ENCODE data around the gene LHX2.
"Not testable (repeated sequence)": the region's sequence is repeated elsewhere in the genome, so short reads cannot be mapped to it uniquely, and the experiment has no call there.

Gene LHX2

GRCh38 chr9:124011460-124012301 lies at the start of gene LHX2:
Gene LHX2 (plus strand): TSS chr9:124011768. CDS start chr9:124012349, 581 bp downstream.
- H3K4me3 Mint-ChIP-seq = peak within 1 kb of the TSS; percentile 46
- H3K27ac Mint-ChIP-seq = no peak within 1 kb of the TSS
- H3K9me3 Mint-ChIP-seq (ENCODE audit: low read depth) = no peaks in the 10 kb centered on the region
- H3K4me1 Mint-ChIP-seq (ENCODE audit: low read depth) = peaks cover 40% of the 10 kb centered on the region
- peaks cover 41% of the 10 kb centered on the region for H3K27me3 Mint-ChIP-seq
- H3K36me3 Mint-ChIP-seq = no peaks in the 10 kb centered on the region

DNA sequence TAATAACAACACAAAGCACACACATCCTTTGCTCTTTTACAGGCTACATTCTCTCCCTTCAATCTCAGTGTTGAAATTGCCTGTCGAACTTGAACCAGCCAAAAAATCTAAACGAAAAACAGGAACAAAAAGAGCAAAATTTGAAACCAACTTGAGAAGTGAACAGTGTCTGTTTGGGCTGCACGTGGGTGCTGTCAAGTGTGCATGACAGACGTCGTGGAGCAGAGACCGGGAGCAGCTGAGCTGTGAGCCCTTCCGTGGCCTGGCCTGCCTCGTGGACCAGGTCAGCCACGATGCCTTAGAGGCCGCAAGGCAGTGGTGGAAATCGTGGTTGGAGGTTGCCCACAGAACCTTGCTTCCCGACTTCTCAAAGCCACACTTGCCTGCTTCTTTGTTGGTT lies 46.8 kb upstream of the LHX2 start:
- no peaks in the 10 kb centered on the region for H3K9me3 Mint-ChIP-seq (ENCODE audit: low read depth)
- H3K36me3 Mint-ChIP-seq = no peaks in the 10 kb centered on the region
- H3K27me3 Mint-ChIP-seq = peaks cover 14% of the 10 kb centered on the region
- no peak overlapping the region for H3K27ac Mint-ChIP-seq
- H3K4me3 Mint-ChIP-seq = no peak overlapping the region
- H3K4me1 Mint-ChIP-seq (ENCODE audit: low read depth) = peaks cover 5% of the 10 kb centered on the region

DNA sequence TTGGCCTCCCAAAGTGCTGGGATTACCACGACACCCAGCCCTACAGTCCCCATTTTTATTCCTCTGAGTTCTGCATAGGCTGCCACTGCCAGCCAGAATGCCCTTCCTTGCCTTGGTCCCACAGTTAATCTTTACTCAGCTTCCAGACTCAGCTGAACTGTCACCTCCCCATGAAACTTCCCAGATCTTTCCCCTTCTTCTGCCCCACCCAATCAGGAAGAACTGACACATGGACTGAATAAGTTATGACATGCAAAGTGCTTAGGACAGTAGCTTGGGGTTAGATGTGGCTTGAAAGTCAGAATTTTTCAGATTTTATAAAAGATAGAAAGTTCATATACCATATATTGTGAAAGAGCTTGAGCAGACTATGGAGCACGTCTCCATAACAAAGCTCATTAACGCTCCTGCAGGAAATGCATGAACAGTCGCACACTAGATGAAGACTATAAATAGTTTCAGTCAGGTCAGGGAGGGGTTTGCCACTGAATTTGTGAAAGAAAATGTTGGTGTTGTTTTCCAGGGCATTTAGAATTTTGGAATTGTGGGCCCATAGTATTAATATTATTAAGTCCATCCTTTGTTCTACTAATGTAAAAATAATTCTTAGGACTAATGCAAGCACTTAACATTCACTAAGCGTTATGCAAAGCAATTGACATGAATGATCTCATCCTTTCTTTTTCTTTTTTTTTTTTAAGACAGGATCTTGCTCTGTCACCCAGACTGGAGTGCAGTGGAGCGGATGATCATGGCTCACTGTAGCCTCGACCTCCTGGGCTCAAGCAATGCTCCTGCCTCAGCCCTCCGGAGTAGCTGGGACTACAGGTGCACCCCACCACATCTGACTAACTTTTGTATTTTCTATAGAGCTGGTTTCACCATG lies 45.5 kb upstream of the LHX2 start:
- H3K4me1 Mint-ChIP-seq (ENCODE audit: low read depth) = peaks cover 5% of the 10 kb centered on the region
- no peak overlapping the region for H3K27ac Mint-ChIP-seq
- H3K27me3 Mint-ChIP-seq = peaks cover 17% of the 10 kb centered on the region
- no peaks in the 10 kb centered on the region for H3K9me3 Mint-ChIP-seq (ENCODE audit: low read depth)
- no peaks in the 10 kb centered on the region for H3K36me3 Mint-ChIP-seq
- no peak overlapping the region for H3K4me3 Mint-ChIP-seq

DNA sequence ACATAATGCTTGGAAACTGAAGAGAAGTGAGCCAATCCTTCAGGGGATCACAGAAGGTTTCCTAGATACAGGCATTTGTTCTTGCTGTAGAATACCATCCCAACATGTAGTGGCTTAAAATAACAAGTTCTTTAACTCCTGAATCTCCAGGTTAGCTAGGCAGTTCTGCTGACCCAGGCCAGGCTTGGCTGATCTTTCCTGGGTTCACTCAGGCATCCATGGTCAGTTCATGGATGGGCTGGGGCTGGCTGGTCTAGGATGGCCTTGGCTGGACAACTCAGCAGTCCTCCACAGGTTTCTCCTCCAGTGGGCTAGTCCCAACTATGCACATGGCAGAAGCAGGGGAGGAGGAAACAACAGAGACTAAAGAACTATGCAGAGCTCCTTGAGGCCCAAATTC lies 44.2 kb upstream of the LHX2 start:
- Mint-ChIP-seq H3K27ac (no peak overlapping the region), H3K27me3 (peaks cover 17% of the 10 kb centered on the region), H3K4me1 (ENCODE audit: low read depth) (peaks cover 5% of the 10 kb centered on the region), H3K9me3 (ENCODE audit: low read depth) (no peaks in the 10 kb centered on the region), H3K36me3 (no peaks in the 10 kb centered on the region), H3K4me3 (no peak overlapping the region)

GRCh38 chr9:123972618-123973017 lies 39.0 kb upstream of the LHX2 start:
- no peak overlapping the region for H3K27ac Mint-ChIP-seq
- H3K27me3 Mint-ChIP-seq = peaks cover 7% of the 10 kb centered on the region
- H3K9me3 Mint-ChIP-seq (ENCODE audit: low read depth) = no peaks in the 10 kb centered on the region
- H3K4me1 Mint-ChIP-seq (ENCODE audit: low read depth) = no peaks in the 10 kb centered on the region
- no peak overlapping the region for H3K4me3 Mint-ChIP-seq
- no peaks in the 10 kb centered on the region for H3K36me3 Mint-ChIP-seq

- Mint-ChIP-seq H3K4me3 (no peak overlapping the region), H3K4me1 (ENCODE audit: low read depth) (no peaks in the 10 kb centered on the region), H3K27me3 (peaks cover 6% of the 10 kb centered on the region), H3K36me3 (no peaks in the 10 kb centered on the region), H3K27ac (no peak overlapping the region), H3K9me3 (ENCODE audit: low read depth) (no peaks in the 10 kb centered on the region)
These were observed 37.9 kb upstream of the LHX2 start for GRCh38 chr9:123973590-123974223.

DNA sequence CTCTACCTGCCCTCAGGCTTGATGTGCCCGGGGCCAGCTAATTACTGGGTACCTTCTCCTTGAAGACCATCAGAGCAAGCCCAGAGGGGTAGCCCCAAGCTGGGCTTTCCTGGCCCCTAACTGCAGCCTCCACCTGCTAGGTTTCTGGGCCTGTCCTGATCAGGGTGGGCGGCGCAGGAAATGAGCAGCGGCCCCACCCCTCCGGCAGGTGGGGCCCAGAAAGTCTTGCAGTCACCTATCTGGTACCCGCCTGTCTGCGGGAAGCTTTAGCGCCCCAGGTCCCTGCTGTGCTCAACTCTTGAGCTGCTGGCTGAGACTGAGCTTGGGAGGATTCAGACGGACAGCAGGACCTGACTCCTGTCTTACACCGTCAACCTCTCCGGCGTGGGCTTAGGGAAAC lies 37.1 kb upstream of the LHX2 start:
- H3K4me3 Mint-ChIP-seq = no peak overlapping the region
- no peaks in the 10 kb centered on the region for H3K9me3 Mint-ChIP-seq (ENCODE audit: low read depth)
- no peak overlapping the region for H3K27ac Mint-ChIP-seq
- H3K4me1 Mint-ChIP-seq (ENCODE audit: low read depth) = no peaks in the 10 kb centered on the region
- no peaks in the 10 kb centered on the region for H3K36me3 Mint-ChIP-seq
- H3K27me3 Mint-ChIP-seq = peaks cover 6% of the 10 kb centered on the region

- Mint-ChIP-seq H3K4me3 (no peak overlapping the region), H3K4me1 (ENCODE audit: low read depth) (no peaks in the 10 kb centered on the region), H3K36me3 (no peaks in the 10 kb centered on the region), H3K27me3 (peaks cover 8% of the 10 kb centered on the region), H3K27ac (no peak overlapping the region), H3K9me3 (ENCODE audit: low read depth) (no peaks in the 10 kb centered on the region)
These were observed 35.7 kb upstream of the LHX2 start for GRCh38 chr9:123975871-123976270.

DNA sequence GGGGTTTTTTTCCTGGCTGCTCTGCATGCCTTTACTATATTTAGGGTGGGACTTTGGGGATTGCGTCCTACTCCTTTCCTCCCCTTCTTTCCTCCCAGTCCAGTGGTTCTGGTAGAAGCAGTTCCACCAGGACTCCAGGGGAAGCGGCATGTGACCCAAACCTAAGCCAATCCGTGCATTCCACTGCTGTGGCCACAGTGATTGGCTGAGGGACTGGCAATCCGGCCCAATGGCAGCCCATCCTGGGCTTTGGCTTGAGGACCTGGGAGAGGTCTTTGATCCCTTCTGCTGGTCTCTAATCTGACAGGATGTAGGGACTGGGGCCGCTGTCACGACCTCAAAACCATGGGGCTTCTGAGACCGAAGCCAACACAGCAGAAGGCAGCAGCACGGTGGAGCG lies 35.0 kb upstream of the LHX2 start:
- not testable (repeated sequence) for H3K4me3 Mint-ChIP-seq; H3K9me3 Mint-ChIP-seq (ENCODE audit: low read depth); H3K36me3 Mint-ChIP-seq; H3K4me1 Mint-ChIP-seq (ENCODE audit: low read depth); H3K27ac Mint-ChIP-seq
- peaks cover 11% of the 10 kb centered on the region for H3K27me3 Mint-ChIP-seq

DNA sequence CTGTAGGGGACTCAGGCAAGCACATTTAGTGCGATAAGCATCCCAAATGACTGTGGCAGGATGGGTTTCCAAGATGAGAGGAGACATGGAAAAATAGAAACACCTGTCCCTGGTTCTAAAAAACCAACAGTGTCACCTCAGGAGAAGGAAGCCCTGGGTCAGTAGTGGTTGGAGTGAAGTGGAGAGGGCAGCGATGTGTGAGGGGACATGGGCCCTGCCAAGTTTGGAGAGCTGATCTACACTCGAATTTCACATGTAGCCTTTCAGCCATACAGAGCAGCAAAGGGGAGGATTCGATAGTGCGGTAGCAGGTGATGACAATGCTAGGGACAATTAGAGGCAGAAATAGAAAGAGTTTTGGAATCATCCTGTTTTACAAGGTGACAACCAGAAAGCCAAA lies 32.6 kb upstream of the LHX2 start:
- Mint-ChIP-seq H3K36me3 (no peaks in the 10 kb centered on the region), H3K27me3 (peaks cover 11% of the 10 kb centered on the region), H3K27ac (no peak overlapping the region), H3K9me3 (ENCODE audit: low read depth) (no peaks in the 10 kb centered on the region), H3K4me1 (ENCODE audit: low read depth) (no peaks in the 10 kb centered on the region), H3K4me3 (no peak overlapping the region)

DNA sequence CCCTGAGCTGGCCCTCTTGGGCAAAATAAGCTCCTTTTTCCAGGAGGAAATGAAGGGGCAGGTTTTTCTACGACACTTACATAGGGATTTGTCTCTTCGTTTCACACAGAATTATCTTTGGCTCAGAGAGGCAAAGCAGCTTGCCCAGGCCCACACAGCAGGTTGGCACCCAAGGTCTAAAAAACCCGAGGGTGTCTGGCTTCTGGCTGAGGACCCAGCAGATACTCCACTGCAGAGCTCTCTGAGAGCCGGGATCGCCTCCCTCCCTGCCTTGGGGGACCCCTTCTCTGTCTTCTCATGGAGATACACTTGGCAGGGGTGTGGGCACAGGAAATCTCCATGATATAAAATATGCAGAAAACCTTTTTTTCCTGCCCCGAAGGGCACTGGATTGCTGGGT lies 29.0 kb upstream of the LHX2 start:
- H3K27ac Mint-ChIP-seq = no peak overlapping the region
- peaks cover 12% of the 10 kb centered on the region for H3K27me3 Mint-ChIP-seq
- H3K4me1 Mint-ChIP-seq (ENCODE audit: low read depth) = no peaks in the 10 kb centered on the region
- H3K4me3 Mint-ChIP-seq = no peak overlapping the region
- no peaks in the 10 kb centered on the region for H3K36me3 Mint-ChIP-seq
- H3K9me3 Mint-ChIP-seq (ENCODE audit: low read depth) = no peaks in the 10 kb centered on the region

- Mint-ChIP-seq H3K9me3 (ENCODE audit: low read depth) (no peaks in the 10 kb centered on the region), H3K27ac (no peak overlapping the region), H3K4me1 (ENCODE audit: low read depth) (no peaks in the 10 kb centered on the region), H3K4me3 (no peak overlapping the region), H3K27me3 (peaks cover 13% of the 10 kb centered on the region), H3K36me3 (no peaks in the 10 kb centered on the region)
These were observed 28.5 kb upstream of the LHX2 start for GRCh38 chr9:123983047-123983446.

- H3K27ac Mint-ChIP-seq = no peak overlapping the region
- H3K4me1 Mint-ChIP-seq (ENCODE audit: low read depth) = no peaks in the 10 kb centered on the region
- no peaks in the 10 kb centered on the region for H3K36me3 Mint-ChIP-seq
- no peak overlapping the region for H3K4me3 Mint-ChIP-seq
- no peaks in the 10 kb centered on the region for H3K9me3 Mint-ChIP-seq (ENCODE audit: low read depth)
- peaks cover 17% of the 10 kb centered on the region for H3K27me3 Mint-ChIP-seq
These were observed 26.8 kb upstream of the LHX2 start for GRCh38 chr9:123984802-123985201.

- Mint-ChIP-seq H3K4me3 (no peak overlapping the region), H3K27ac (no peak overlapping the region), H3K36me3 (no peaks in the 10 kb centered on the region), H3K9me3 (ENCODE audit: low read depth) (no peaks in the 10 kb centered on the region), H3K27me3 (peaks cover 15% of the 10 kb centered on the region), H3K4me1 (ENCODE audit: low read depth) (no peaks in the 10 kb centered on the region)
These were observed 25.7 kb upstream of the LHX2 start for GRCh38 chr9:123985869-123986268.

- Mint-ChIP-seq H3K27me3 (peaks cover 21% of the 10 kb centered on the region), H3K4me3 (no peak overlapping the region), H3K9me3 (ENCODE audit: low read depth) (no peaks in the 10 kb centered on the region)
These were observed 21.1 kb upstream of the LHX2 start for GRCh38 chr9:123990427-123990826.

More at GRCh38 chr9:123990427-123990826, 21.1 kb upstream of the LHX2 start:
- H3K4me1 Mint-ChIP-seq (ENCODE audit: low read depth) = no peaks in the 10 kb centered on the region
- no peaks in the 10 kb centered on the region for H3K36me3 Mint-ChIP-seq
- no peak overlapping the region for H3K27ac Mint-ChIP-seq
